ENCODE data around the gene PIM3. TPM values are rescaled to one million over a fixed set of nuclear protein-coding genes. Genes with fewer than 3 reads are reported as not detected.

Gene PIM3
- total RNA-seq, 1 experiment from 2014 or later = 67.0 TPM

GRCh38 chr22:49929211-49929979 lies 31.2 kb upstream of the PIM3 start:
- Histone ChIP-seq H2AFZ (no peak overlapping the region), H3K4me3 (no peak overlapping the region), H3K4me2 (peak overlapping the region; percentile 53)

GRCh38 chr22:49929994-49930575 lies 30.5 kb upstream of the PIM3 start:
- Histone ChIP-seq H3K27me3 (ENCODE audit: insufficient read depth, low read depth) (no peaks in the 10 kb centered on the region; the same call in 1 of the 2 replicates), H2AFZ (no peak overlapping the region), H4K20me1 (ENCODE audit: insufficient read depth) (no peaks in the 10 kb centered on the region; the same call in 1 of the 2 replicates), H3K36me3 (ENCODE audit: low read depth) (no peaks in the 10 kb centered on the region), H3K4me3 (no peak overlapping the region), H3K79me2 (ENCODE audit: low read depth) (no peaks in the 10 kb centered on the region), H3K9me3 (ENCODE audit: insufficient read depth, low read depth) (no peaks in the 10 kb centered on the region), H3K27ac (no peak overlapping the region), H3K9me2 (ENCODE audit: insufficient read depth) (no peaks in the 10 kb centered on the region), H3K4me1 (replicated peaks; ENCODE audit: insufficient read depth) (peaks cover 20% of the 10 kb centered on the region), H3F3A (ENCODE audit: insufficient read depth, low read depth) (peaks cover 50% of the 10 kb centered on the region), H3K4me2 (peak overlapping the region; percentile 53)
- no TSS peak for BruUV-seq (replicated peaks)
- TF ChIP-seq CTCF (conservative IDR thresholded peaks at IDR 0.05) (peak; percentile 41), EZH2 (IDR thresholded peaks at IDR 0.05; ENCODE audit: low read depth) (no peak)
- intact Hi-C loops (cut with micrococcal nuclease; ENCODE audit: unreplicated experiment) = loop anchor here (2.0 to 5.0 kb wide), 2 partner anchors 41 to 272 kb away; partner anchors contain the start of gene SELENOO
- CTCF ChIA-PET = interaction anchor here (0.6 to 1.3 kb wide), 3 partner anchors 60 to 367 kb away, joined by 3 to 7 read pairs (median 5); no protein-coding TSS in a partner anchor
- POLR2A ChIA-PET (ENCODE audit: unreplicated experiment) = no interaction called here
- DNase-seq = no peak

More at GRCh38 chr22:49929211-49929979, 31.2 kb upstream of the PIM3 start:
- H4K20me1 ChIP-seq (ENCODE audit: insufficient read depth) = no peaks in the 10 kb centered on the region; the same call in 1 of the 2 replicates
- DNase-seq = peak in 1 of 2 experiments; percentile 74
- H3K27ac ChIP-seq = no peak overlapping the region
- TF ChIP-seq CTCF (conservative IDR thresholded peaks at IDR 0.05) (peak; percentile 70), EZH2 (IDR thresholded peaks at IDR 0.05; ENCODE audit: low read depth) (no peak)
- peaks cover 53% of the 10 kb centered on the region for H3F3A ChIP-seq (ENCODE audit: insufficient read depth, low read depth)
- H3K36me3 ChIP-seq (ENCODE audit: low read depth) = no peaks in the 10 kb centered on the region
- POLR2A ChIA-PET (ENCODE audit: unreplicated experiment) = no interaction called here
- no peaks in the 10 kb centered on the region for H3K79me2 ChIP-seq (ENCODE audit: low read depth)
- H3K9me2 ChIP-seq (ENCODE audit: insufficient read depth) = no peaks in the 10 kb centered on the region
- no peaks in the 10 kb centered on the region; the same call in 1 of the 2 replicates for H3K27me3 ChIP-seq (ENCODE audit: insufficient read depth, low read depth)
- H3K9me3 ChIP-seq (ENCODE audit: insufficient read depth, low read depth) = no peaks in the 10 kb centered on the region
- CTCF ChIA-PET = no interaction called here
- intact Hi-C loops (cut with micrococcal nuclease; ENCODE audit: unreplicated experiment) = loop anchor here (5.0 kb wide), 1 partner anchor 273 kb away; the partner anchor contains the start of gene SELENOO
- no TSS peak for BruUV-seq (replicated peaks)
- peaks cover 13% of the 10 kb centered on the region for H3K4me1 ChIP-seq (replicated peaks; ENCODE audit: insufficient read depth)

- peak overlapping the region; percentile 32; the same call in 1 of the 2 replicates for H3K4me2 ChIP-seq
- H3F3A ChIP-seq (ENCODE audit: insufficient read depth, low read depth) = peaks cover 49% of the 10 kb centered on the region
- peaks cover 20% of the 10 kb centered on the region for H3K4me1 ChIP-seq (replicated peaks; ENCODE audit: insufficient read depth)
- H4K20me1 ChIP-seq (ENCODE audit: insufficient read depth) = no peaks in the 10 kb centered on the region; the same call in 1 of the 2 replicates
- H3K27ac ChIP-seq = no peak overlapping the region
- H3K9me3 ChIP-seq (ENCODE audit: insufficient read depth, low read depth) = no peaks in the 10 kb centered on the region
- no peaks in the 10 kb centered on the region; the same call in 1 of the 2 replicates for H3K27me3 ChIP-seq (ENCODE audit: insufficient read depth, low read depth)
- CTCF ChIA-PET = interaction anchor here (0.6 to 1.3 kb wide), 7 partner anchors 29 to 366 kb away, joined by 3 to 12 read pairs (median 5); no protein-coding TSS in a partner anchor
- POLR2A ChIA-PET (ENCODE audit: unreplicated experiment) = interaction anchor here (0.5 to 1.1 kb wide), 7 partner anchors 24 to 595 kb away, joined by 3 to 5 read pairs (median 4); partner anchors contain the start of gene SCO2
- DNase-seq = peak; percentile 87 to 95
- H3K9me2 ChIP-seq (ENCODE audit: insufficient read depth) = no peaks in the 10 kb centered on the region
- H2AFZ ChIP-seq = no peak overlapping the region
- no TSS peak for BruUV-seq (replicated peaks)
- intact Hi-C loops (cut with micrococcal nuclease; ENCODE audit: unreplicated experiment) = loop anchor here (1.0 to 2.0 kb wide), 6 partner anchors 31 to 218 kb away; no protein-coding TSS in a partner anchor
- TF ChIP-seq EZH2 (IDR thresholded peaks at IDR 0.05; ENCODE audit: low read depth) (no peak), CTCF (conservative IDR thresholded peaks at IDR 0.05) (peak; percentile 90)
- no peak overlapping the region for H3K4me3 ChIP-seq
- no peaks in the 10 kb centered on the region for H3K36me3 ChIP-seq (ENCODE audit: low read depth)
- H3K79me2 ChIP-seq (ENCODE audit: low read depth) = no peaks in the 10 kb centered on the region
These were observed 29.8 kb upstream of the PIM3 start for GRCh38 chr22:49930596-49931412.

All from PC-9 (cell line).